Activated gamma-delta T cell treated with Interleukin-2 at 50 U/mL for 16 hours (primary cell): Measurements from ENCODE around the gene FBXL16.

Experiments used
- DNase-seq: peaks from one replicate; pipeline ENCODE4 v3.0.0-alpha.2; 2020

Gene FBXL16

GRCh38 chr16:674968-675883 is 30.4 kb downstream of the FBXL16 start, which contains the start of gene RHBDL1:
TSS of gene RHBDL1 (plus strand) at chr16:675671. CDS start at chr16:675791, 120 bp downstream.
- no peak for DNase-seq

GRCh38 chr16:674214-674881 is 31.3 kb downstream of the FBXL16 start:
- no peak for DNase-seq

DNA sequence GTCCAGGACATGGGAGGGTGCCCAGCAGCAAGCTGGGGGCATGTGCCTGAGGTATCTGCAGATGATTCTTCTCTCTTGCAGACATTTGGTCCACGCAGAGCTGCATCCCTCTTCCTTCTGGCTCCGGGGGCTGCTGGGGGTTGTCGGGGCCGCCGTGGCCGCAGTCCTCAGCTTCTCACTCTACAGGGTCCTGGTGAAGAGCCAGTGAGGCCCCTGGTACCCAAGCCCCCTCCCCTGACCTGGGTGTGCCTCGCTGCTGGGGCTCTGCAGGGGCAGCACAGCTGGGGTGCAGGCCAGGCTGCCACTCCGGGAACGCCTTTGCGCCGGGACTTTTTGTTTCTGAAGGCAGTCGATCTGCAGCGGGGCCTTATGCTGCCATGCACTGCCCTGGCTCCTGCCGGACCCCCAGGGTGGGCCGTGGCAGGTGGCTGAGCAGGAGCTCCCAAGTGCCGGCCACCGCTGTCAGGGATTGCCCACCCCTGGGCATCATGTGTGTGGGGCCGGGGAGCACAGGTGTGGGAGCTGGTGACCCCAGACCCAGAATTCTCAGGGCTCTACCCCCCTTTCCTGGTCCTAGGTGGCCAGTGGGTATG is 32.1 kb downstream of the FBXL16 start:
- no peak for DNase-seq

- DNase-seq, result no peak
Observed at GRCh38 chr16:672851-673250, 32.8 kb downstream of the FBXL16 start.

- DNase-seq, result no peak
Observed at GRCh38 chr16:672371-672770, 33.2 kb downstream of the FBXL16 start.

- no peak for DNase-seq
Observed at GRCh38 chr16:671353-672131, 34.1 kb downstream of the FBXL16 start.

- DNase-seq, result no peak
Observed at GRCh38 chr16:670485-671352, 34.9 kb downstream of the FBXL16 start.

- DNase-seq, result no peak
Observed at GRCh38 chr16:669666-670065, 35.9 kb downstream of the FBXL16 start.

DNA sequence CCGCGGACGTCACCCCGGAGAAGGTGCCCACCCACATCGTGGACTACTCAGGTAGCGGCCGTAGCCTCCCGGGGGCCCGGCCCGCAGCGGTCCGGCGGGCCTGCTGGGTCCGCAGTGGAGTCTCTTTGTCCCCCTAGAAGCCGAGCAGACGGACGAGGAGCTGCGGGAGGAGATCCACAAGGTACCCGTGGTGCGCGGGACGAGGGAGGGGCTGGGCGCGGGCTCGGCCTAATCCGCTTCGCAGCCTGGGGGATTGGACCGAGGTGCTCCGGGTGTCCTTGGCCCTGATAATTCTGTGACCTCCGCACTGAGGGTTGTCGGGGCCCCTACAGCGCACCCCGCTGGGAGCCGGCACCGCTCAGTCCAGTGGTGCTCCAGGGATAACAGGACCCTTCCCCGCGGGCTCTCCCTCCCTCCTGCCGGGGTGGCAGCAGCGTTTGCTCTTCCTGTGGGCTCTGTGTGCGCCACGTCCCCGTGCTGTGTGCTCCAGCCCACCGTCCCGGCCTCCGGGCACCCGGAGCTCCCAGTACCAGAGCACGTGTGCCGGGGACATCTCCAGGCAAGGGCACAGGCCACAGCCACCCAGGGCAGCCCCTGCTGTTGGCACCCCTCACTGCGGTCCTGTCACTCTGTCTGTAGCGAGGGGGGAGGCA is 37.0 kb downstream of the FBXL16 start:
- no peak for DNase-seq

DNA sequence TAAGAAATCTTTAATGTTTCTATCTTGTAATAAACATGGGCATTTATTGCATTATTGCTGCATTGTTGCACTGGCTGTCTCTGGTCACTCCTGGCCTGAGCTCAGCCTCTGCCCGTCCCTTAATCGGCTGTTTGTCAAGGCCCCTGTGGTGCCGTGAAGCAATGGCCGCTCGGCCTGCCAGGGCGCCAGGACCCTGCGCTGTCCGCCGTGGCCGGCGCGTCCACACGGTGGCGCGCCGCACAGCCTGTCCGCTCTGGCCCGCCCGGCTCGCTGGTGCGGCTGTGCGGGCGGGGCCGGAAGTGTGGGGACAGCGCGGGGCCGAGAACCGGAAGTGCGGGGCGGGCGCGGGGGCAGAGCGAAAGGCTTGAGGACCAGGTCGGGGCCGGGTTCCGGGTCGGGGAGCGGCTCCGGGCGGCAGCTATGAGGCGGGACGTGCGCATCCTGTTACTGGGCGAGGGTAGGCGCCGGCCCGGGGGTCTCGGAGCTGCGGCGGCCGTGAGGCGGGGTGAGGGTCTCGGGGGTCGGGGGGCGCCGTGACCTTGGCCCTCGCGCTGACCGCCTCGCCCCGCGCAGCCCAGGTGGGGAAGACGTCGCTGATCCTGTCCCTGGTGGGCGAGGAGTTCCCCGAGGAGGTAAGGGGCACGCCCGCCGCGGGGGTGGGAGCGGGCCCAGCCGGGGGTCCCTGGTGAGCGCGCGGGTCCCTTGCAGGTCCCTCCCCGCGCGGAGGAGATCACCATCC is 37.7 kb downstream of the FBXL16 start, which contains the start of gene RHOT2:
TSS of gene RHOT2 (plus strand) at position 353 of the 739 bp plus-strand sequence. CDS start at position 421, 68 bp downstream.
- DNase-seq, result peak; percentile 94

- no peak for DNase-seq
Observed at GRCh38 chr16:667113-667779, 38.4 kb downstream of the FBXL16 start.

GRCh38 chr16:666572-666971 is 39.0 kb downstream of the FBXL16 start:
- no peak for DNase-seq

GRCh38 chr16:662597-662996 is 43.0 kb downstream of the FBXL16 start:
- DNase-seq, result no peak

DNA sequence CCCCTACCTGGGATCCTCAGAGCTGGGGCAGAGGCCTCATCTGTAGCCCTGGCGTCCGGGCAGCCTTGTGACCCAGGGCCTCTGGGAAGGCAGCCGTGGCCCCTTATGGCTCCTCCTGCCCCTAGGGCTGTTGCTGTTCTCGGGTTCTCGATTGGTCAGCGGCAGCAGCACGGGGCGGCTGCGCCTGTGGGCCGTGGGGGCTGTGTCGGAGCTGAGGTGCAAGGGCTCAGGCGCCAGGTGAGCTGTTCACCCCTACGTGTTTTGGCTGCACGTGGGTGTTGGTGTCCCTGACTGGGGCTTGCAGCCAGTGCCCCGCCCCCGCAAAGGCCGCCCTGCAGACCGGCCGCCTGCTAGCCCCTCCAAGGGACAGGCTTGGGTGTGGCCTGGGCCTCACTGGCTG is 43.5 kb downstream of the FBXL16 start:
- DNase-seq, result no peak

DNA sequence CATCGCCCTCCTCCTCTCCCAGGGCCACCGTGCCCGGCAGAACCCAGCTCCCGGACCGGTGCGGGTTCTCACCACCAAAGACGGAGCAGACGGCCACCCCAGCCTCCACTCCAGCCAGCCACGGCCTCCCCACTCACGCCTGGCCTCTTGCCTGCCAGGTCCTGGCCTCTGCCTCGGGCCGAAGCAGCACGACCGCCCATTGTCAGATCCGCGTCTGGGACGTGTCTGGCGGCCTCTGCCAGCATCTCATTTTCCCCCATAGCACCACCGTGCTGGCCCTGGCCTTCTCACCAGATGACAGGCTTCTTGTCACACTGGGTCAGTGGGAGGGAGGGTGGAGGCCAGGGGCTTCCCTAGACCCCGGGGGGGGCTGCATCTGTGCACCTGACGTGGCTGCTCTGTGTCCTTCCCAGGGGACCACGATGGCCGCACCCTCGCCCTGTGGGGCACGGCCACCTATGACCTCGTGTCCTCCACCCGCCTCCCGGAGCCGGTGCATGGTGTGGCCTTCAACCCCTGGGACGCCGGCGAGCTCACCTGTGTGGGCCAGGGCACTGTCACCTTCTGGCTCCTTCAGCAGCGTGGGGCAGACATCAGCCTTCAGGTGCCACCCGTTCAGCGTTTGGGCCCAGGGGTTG is 44.3 kb downstream of the FBXL16 start:
- no peak for DNase-seq

DNA sequence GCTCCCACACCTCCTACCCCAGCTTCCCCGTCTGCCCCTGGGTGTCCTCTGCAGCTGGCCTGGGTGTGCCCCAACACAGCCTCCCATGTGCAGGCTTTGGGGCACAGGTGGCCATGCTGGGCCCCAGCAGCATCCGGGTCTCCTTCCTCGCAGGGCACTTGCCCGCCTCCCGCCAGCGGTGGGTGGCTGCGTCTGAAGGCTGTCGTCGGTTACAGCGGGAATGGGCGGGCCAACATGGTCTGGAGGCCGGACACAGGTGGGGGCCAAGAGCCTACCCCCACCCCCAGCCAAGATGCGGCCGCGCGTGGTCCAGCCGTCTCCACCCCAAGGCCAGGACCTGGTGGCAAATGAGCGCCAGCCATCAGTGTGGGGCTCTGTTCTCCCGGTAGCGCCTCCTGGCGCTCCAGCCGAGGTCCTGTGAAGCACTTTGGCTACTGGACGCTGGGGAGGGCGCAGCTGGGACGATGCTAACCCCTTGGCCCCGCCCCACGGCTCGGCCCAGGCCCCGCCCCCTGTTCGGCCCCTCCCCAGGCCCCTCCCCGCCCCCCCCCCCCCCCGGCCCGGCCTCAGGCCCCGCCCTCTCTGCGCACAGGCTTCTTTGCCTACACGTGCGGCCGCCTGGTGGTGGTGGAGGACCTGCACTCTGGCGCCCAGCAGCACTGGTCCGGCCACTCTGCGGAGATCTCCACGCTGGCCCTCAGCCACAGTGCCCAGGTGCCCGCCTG is 45.0 kb downstream of the FBXL16 start:
- peak; percentile 54 for DNase-seq

GRCh38 chr16:660132-660458 is 45.5 kb downstream of the FBXL16 start:
- DNase-seq, result no peak

GRCh38 chr16:659618-660017 is 46.0 kb downstream of the FBXL16 start:
- no peak for DNase-seq
